Ovary (tissue), 3 donors: ENCODE results near the gene FGFR3.

Source experiments
- EP300 ChIP-seq: sonication (generic); formaldehyde crosslinking; IDR thresholded peaks from one replicate; pipeline ENCODE4 v1.6.1; 2017; ENCODE audit warnings: antibody characterized with exemption
- POLR2A ChIP-seq: fragments of 450-650 bp; IDR thresholded peaks from one replicate; pipeline ENCODE4 v1.6.1; 2017; ENCODE audit warnings: antibody characterized with exemption, mild to moderate bottlenecking, moderate library complexity
- TF ChIP-seq, protein P1 (sequence below), 3 donors: fragments of 450-650 bp in 2 of 3; fragments of 200-600 bp in 1 of 3; IDR thresholded peaks; one replicate each; pipeline versions ENCODE4 v1.5.1 to v1.8.0; 2016 to 2022; ENCODE audit warnings: antibody characterized with exemption in 3 of 3, mild to moderate bottlenecking in 1 of 3
- donor health status: DM: no; HTN: no; CAD: no.

DNA sequence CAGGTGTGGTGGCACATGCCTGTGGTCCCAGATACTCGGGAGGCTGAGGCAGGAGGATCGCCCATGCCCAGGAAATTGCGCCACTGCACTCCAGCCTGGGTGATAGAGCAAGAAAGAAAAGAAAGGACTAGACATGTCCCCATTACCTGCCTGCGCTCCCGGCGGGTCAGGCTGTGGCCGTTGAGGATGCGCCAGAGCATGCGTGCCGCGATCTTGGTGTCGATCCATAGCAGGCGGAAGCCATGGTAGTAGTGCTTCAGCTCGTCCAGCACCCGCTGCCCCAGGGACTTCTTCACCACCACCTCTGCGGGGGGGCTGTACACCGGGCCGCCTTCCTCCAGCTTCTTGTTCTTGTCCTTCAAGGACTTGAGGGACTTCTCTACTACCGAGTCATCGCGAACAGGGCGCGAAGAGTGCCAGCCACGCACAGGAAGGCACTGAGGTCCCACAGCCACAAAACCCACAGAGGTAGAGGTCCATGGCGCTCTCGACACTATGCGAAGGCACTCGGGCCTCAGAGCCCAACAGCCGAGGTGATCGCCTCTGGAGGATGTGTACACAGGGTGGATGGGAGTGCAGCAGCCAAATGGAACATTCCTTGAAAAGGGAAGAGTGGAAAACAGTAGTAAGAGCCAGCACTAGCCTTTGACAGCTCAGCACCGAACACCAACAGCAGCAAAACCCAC lies 48.3 kb downstream of the FGFR3 start:
- no peak for TF ChIP-seq EP300
- TF ChIP-seq, protein P1, sequence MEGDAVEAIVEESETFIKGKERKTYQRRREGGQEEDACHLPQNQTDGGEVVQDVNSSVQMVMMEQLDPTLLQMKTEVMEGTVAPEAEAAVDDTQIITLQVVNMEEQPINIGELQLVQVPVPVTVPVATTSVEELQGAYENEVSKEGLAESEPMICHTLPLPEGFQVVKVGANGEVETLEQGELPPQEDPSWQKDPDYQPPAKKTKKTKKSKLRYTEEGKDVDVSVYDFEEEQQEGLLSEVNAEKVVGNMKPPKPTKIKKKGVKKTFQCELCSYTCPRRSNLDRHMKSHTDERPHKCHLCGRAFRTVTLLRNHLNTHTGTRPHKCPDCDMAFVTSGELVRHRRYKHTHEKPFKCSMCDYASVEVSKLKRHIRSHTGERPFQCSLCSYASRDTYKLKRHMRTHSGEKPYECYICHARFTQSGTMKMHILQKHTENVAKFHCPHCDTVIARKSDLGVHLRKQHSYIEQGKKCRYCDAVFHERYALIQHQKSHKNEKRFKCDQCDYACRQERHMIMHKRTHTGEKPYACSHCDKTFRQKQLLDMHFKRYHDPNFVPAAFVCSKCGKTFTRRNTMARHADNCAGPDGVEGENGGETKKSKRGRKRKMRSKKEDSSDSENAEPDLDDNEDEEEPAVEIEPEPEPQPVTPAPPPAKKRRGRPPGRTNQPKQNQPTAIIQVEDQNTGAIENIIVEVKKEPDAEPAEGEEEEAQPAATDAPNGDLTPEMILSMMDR (IDR thresholded peaks at IDR 0.05) = no peak
- TF ChIP-seq POLR2A = no peak
